DMS53 treated with DMSO at 0.1 percent for 48 hours (cell line): ENCODE data around the gene STK36.

Experiments used
- DNase-seq: peaks from one replicate; lab custom pipeline; 2025; ENCODE audit not compliant: unreplicated experiment; lab: John Stamatoyannopoulos, UW

Gene STK36

GRCh38 chr2:218671654-218672566 is at the start of gene STK36, which contains the start of gene RNF25:
TSS of gene STK36 (plus strand) at chr2:218672086. CDS start at chr2:218672830, 744 bp downstream.
TSS of gene RNF25 (minus strand) at chr2:218672002. CDS start at chr2:218671970, 32 bp downstream.
- DNase-seq = peak; percentile 65

- no peak for DNase-seq
Observed at GRCh38 chr2:218622606-218623365, 49.1 kb upstream of the STK36 start.

- DNase-seq = no peak
Observed at GRCh38 chr2:218623366-218623705, 48.5 kb upstream of the STK36 start.

GRCh38 chr2:218626369-218626768 is 45.5 kb upstream of the STK36 start:
- no peak for DNase-seq

GRCh38 chr2:218627939-218628338 is 43.9 kb upstream of the STK36 start:
- DNase-seq = no peak

GRCh38 chr2:218631837-218632236 is 40.0 kb upstream of the STK36 start:
- DNase-seq = no peak

GRCh38 chr2:218635719-218636118 is 36.2 kb upstream of the STK36 start:
- no peak for DNase-seq

- DNase-seq = no peak
Observed at GRCh38 chr2:218638372-218638771, 33.5 kb upstream of the STK36 start.

- no peak for DNase-seq
Observed at GRCh38 chr2:218642121-218642656, 29.7 kb upstream of the STK36 start.

GRCh38 chr2:218642786-218643185 is 29.1 kb upstream of the STK36 start:
- DNase-seq = no peak

GRCh38 chr2:218643751-218644310 is 28.1 kb upstream of the STK36 start:
- DNase-seq = no peak

GRCh38 chr2:218644721-218645120 is 27.2 kb upstream of the STK36 start:
- no peak for DNase-seq

- no peak for DNase-seq
Observed at GRCh38 chr2:218645126-218645525, 26.8 kb upstream of the STK36 start.

- DNase-seq = peak; percentile 23
Observed at GRCh38 chr2:218648088-218648786, 23.6 kb upstream of the STK36 start.

GRCh38 chr2:218648787-218649100 is 23.1 kb upstream of the STK36 start:
- no peak for DNase-seq

- no peak for DNase-seq
Observed at GRCh38 chr2:218655751-218656150, 16.1 kb upstream of the STK36 start.

GRCh38 chr2:218658671-218659257 is 13.1 kb upstream of the STK36 start:
- DNase-seq = peak; percentile 11

- DNase-seq = peak; percentile 57
Observed at GRCh38 chr2:218659258-218659987, 12.5 kb upstream of the STK36 start, which contains the start of the genes BCS1L and ZNF142. TSS of gene BCS1L (plus strand) at chr2:218659683. CDS start at chr2:218660988, 1,305 bp downstream. TSS of gene ZNF142 (minus strand) at chr2:218659623. CDS start at chr2:218656429, 3,194 bp downstream.

GRCh38 chr2:218659988-218660358 is 11.9 kb upstream of the STK36 start:
- no peak for DNase-seq

- DNase-seq = no peak
Observed at GRCh38 chr2:218662377-218662776, 9.5 kb upstream of the STK36 start.
